PC-3 (cell line): ENCODE measurements around the gene TCP10L.

Experiments
- EZH2 ChIP-seq: fragments of 300-600 bp; sonication (generic); IDR thresholded peaks from one replicate; pipeline ENCODE4 v1.6.1; 2017; ENCODE audit warnings: antibody characterized with exemption, mild to moderate bottlenecking, low read length; ENCODE audit not compliant: unreplicated experiment
- TF ChIP-seq, protein P1 (sequence below): fragments of 300-600 bp; sonication (generic); conservative IDR thresholded peaks from 2 replicates; pipeline ENCODE4 v1.5.1; 2017; ENCODE audit warnings: antibody characterized with exemption, low read depth, mild to moderate bottlenecking, low read length

DNA sequence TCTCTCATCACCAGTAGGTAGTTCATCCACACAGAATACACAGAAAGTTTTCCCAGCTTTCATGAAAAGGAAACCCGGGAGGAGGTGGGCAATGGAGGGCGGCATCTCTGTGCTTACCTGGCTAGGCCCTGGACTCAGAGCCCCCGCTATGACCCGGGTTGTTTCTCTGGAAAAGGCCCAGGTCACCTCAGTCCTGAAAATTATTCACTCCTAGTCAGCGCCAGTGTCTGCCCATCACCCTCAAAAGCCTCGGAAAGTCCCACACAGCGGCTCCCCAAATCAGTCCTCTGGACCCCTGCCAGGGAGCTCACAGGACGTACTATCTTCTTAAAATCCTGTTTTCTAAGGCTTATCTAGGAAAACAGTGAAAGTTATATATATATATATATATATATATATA is 51.2 kb downstream of the TCP10L start:
- TF ChIP-seq, protein P1, sequence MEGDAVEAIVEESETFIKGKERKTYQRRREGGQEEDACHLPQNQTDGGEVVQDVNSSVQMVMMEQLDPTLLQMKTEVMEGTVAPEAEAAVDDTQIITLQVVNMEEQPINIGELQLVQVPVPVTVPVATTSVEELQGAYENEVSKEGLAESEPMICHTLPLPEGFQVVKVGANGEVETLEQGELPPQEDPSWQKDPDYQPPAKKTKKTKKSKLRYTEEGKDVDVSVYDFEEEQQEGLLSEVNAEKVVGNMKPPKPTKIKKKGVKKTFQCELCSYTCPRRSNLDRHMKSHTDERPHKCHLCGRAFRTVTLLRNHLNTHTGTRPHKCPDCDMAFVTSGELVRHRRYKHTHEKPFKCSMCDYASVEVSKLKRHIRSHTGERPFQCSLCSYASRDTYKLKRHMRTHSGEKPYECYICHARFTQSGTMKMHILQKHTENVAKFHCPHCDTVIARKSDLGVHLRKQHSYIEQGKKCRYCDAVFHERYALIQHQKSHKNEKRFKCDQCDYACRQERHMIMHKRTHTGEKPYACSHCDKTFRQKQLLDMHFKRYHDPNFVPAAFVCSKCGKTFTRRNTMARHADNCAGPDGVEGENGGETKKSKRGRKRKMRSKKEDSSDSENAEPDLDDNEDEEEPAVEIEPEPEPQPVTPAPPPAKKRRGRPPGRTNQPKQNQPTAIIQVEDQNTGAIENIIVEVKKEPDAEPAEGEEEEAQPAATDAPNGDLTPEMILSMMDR, result no peak
- TF ChIP-seq EZH2, result no peak
